Raji (cell line): Measurements from ENCODE around the gene ACSL1.

Source experiments
- POLR2A ChIP-seq: IDR thresholded peaks from 2 replicates; pipeline ENCODE4 v1.6.1; 2011; ENCODE audit warnings: low read depth, low read length, control low read depth; ENCODE audit not compliant: insufficient read depth

Gene ACSL1

GRCh38 chr4:184824081-184824775, 1.5 kb downstream of the ACSL1 start:
- no peak for TF ChIP-seq POLR2A

- no peak for TF ChIP-seq POLR2A
Observed at GRCh38 chr4:184823014-184823413, 2.8 kb downstream of the ACSL1 start.

- TF ChIP-seq POLR2A, result no peak
Observed at GRCh38 chr4:184822356-184822755, 3.4 kb downstream of the ACSL1 start.

- no peak for TF ChIP-seq POLR2A
Observed at GRCh38 chr4:184821242-184821641, 4.5 kb downstream of the ACSL1 start.

GRCh38 chr4:184819786-184820185, 6.0 kb downstream of the ACSL1 start:
- TF ChIP-seq POLR2A, result no peak

- no peak for TF ChIP-seq POLR2A
Observed at GRCh38 chr4:184818216-184818564, 7.6 kb downstream of the ACSL1 start.

GRCh38 chr4:184817494-184818215, 8.1 kb downstream of the ACSL1 start:
- no peak for TF ChIP-seq POLR2A

- no peak for TF ChIP-seq POLR2A
Observed at GRCh38 chr4:184816962-184817361, 8.8 kb downstream of the ACSL1 start.

GRCh38 chr4:184815046-184815877, 10.5 kb downstream of the ACSL1 start:
- no peak for TF ChIP-seq POLR2A

- TF ChIP-seq POLR2A, result no peak
Observed at GRCh38 chr4:184814686-184815045, 11.1 kb downstream of the ACSL1 start.

GRCh38 chr4:184812651-184813181, 13.1 kb downstream of the ACSL1 start:
- TF ChIP-seq POLR2A, result no peak

GRCh38 chr4:184812199-184812542, 13.6 kb downstream of the ACSL1 start:
- TF ChIP-seq POLR2A, result no peak

- no peak for TF ChIP-seq POLR2A
Observed at GRCh38 chr4:184811526-184812198, 14.1 kb downstream of the ACSL1 start.

GRCh38 chr4:184810720-184811119, 15.0 kb downstream of the ACSL1 start:
- no peak for TF ChIP-seq POLR2A

GRCh38 chr4:184808713-184809050, 17.1 kb downstream of the ACSL1 start:
- no peak for TF ChIP-seq POLR2A
